Loucy (cell line): ENCODE results near the gene CD151.

ENCODE experiments used
- H2AFZ ChIP-seq: fragments of 200-600 bp; sonication (generic); 2 replicates; pipeline ENCODE4 v1.6.0; 2016; ENCODE audit warnings: antibody characterized with exemption, mild to moderate bottlenecking, low read length, moderate library complexity
- H3F3A ChIP-seq: fragments of 200-600 bp; 2 replicates; pipeline ENCODE4 v1.6.0; 2016; ENCODE audit warnings: antibody characterized with exemption, low read depth, mild to moderate bottlenecking
- H3K27me3 ChIP-seq: fragments of 200-600 bp; sonication (generic); 2 replicates; pipeline ENCODE4 v1.6.1; 2014; ENCODE audit warnings: low read length, mild to moderate bottlenecking; ENCODE audit not compliant: insufficient read depth, poor library complexity, severe bottlenecking
- H3K36me3 ChIP-seq: fragments of 200-600 bp; sonication (generic); 2 replicates; pipeline ENCODE4 v1.6.1; 2016; ENCODE audit warnings: low read length; ENCODE audit not compliant: insufficient read depth
- H3K4me1 ChIP-seq: fragments of 200-600 bp; sonication (generic); 2 replicates; pipeline ENCODE4 v1.5.1; 2014; ENCODE audit warnings: low read length, mild to moderate bottlenecking; ENCODE audit not compliant: insufficient read depth, poor library complexity, severe bottlenecking
- H3K4me2 ChIP-seq: fragments of 200-600 bp; sonication (generic); 2 replicates; pipeline ENCODE4 v1.6.0; 2014; ENCODE audit warnings: antibody characterized with exemption, low read length, low read depth, mild to moderate bottlenecking; ENCODE audit not compliant: poor library complexity, severe bottlenecking
- H3K4me3 ChIP-seq: fragments of 200-600 bp; sonication (generic); 2 replicates; pipeline ENCODE4 v1.5.1; 2014; ENCODE audit warnings: low read length, mild to moderate bottlenecking, mixed read lengths; ENCODE audit not compliant: poor library complexity, severe bottlenecking
- H3K79me2 ChIP-seq: fragments of 200-600 bp; sonication (generic); 2 replicates; pipeline ENCODE4 v1.6.1; 2014; ENCODE audit warnings: low read length; ENCODE audit not compliant: insufficient read depth
- H3K9ac ChIP-seq: fragments of 200-600 bp; sonication (generic); 2 replicates; pipeline ENCODE4 v1.6.0; 2014; ENCODE audit warnings: mild to moderate bottlenecking, low read depth, low read length, moderate library complexity; ENCODE audit not compliant: poor library complexity, severe bottlenecking
- H3K9me2 ChIP-seq: fragments of 200-600 bp; sonication (generic); replicated peaks from 2 replicates; pipeline ENCODE4 v1.6.1; 2016; ENCODE audit warnings: low read depth, low read length, mixed read lengths
- H3K9me3 ChIP-seq: fragments of 200-600 bp; sonication (generic); 2 replicates; pipeline ENCODE4 v1.6.1; 2014; ENCODE audit warnings: mild to moderate bottlenecking, antibody characterized with exemption, low read length, low read depth; ENCODE audit not compliant: insufficient read depth
- H4K20me1 ChIP-seq: fragments of 200-600 bp; sonication (generic); 2 replicates; pipeline ENCODE4 v1.6.0; 2014; ENCODE audit warnings: antibody characterized with exemption, low read length, mild to moderate bottlenecking; ENCODE audit not compliant: insufficient read depth, poor library complexity, severe bottlenecking
- CTCF ChIP-seq: fragments of 200-600 bp; sonication (generic); conservative IDR thresholded peaks from 2 replicates; pipeline ENCODE4 v1.5.1; 2014; ENCODE audit warnings: mild to moderate bottlenecking, antibody characterized with exemption, low read length
- EZH2phosphoT487 ChIP-seq: fragments of 200-600 bp; IDR thresholded peaks from 2 replicates; pipeline ENCODE4 v1.6.1; 2018; ENCODE audit warnings: antibody characterized with exemption, mild to moderate bottlenecking, moderate library complexity, borderline replicate concordance

The CD151 gene

GRCh38 chr11:887589-887988 is 54.8 kb downstream of the CD151 start:
- H3K9me3 ChIP-seq: no peaks in the 10 kb centered on the region
- no peaks in the 10 kb centered on the region for H3K36me3 ChIP-seq
- H3K4me1 ChIP-seq: peaks cover 15% of the 10 kb centered on the region
- no peaks in the 10 kb centered on the region for H4K20me1 ChIP-seq
- no peaks in the 10 kb centered on the region for H3F3A ChIP-seq
- H3K27me3 ChIP-seq: no peaks in the 10 kb centered on the region
- no peak overlapping the region for H3K4me2 ChIP-seq
- H3K9ac ChIP-seq: no peak overlapping the region
- H2AFZ ChIP-seq: no peak overlapping the region
- TF ChIP-seq EZH2phosphoT487: no peak
- TF ChIP-seq CTCF: no peak
- H3K9me2 ChIP-seq: no peaks in the 10 kb centered on the region
- H3K4me3 ChIP-seq: no peak overlapping the region
- no peaks in the 10 kb centered on the region for H3K79me2 ChIP-seq
